KMS-11 (cell line): ENCODE measurements around the gene DDN.

Source experiments
- H2AFZ ChIP-seq: fragments of 200-600 bp; sonication (generic); 2 replicates; pipeline ENCODE4 v1.6.1; 2016; ENCODE audit warnings: antibody characterized with exemption, mixed run types, low read depth
- H3K27ac ChIP-seq: fragments of 200-600 bp; sonication (generic); 2 replicates; pipeline ENCODE4 v1.6.1; 2016; ENCODE audit warnings: mild to moderate bottlenecking, mixed run types
- H3K27me3 ChIP-seq: fragments of 200-600 bp; sonication (generic); 2 replicates; pipeline ENCODE4 v1.6.1; 2017; ENCODE audit warnings: mild to moderate bottlenecking, low read depth, mixed run types, moderate library complexity; ENCODE audit not compliant: insufficient read depth
- H3K36me3 ChIP-seq: fragments of 200-600 bp; sonication (generic); 2 replicates; pipeline ENCODE4 v1.6.1; 2017; ENCODE audit warnings: mild to moderate bottlenecking, mixed run types; ENCODE audit not compliant: insufficient read depth
- H3K4me1 ChIP-seq: fragments of 200-600 bp; sonication (generic); 2 replicates; pipeline ENCODE4 v1.6.1; 2016; ENCODE audit warnings: mild to moderate bottlenecking, low read depth, mixed run types; ENCODE audit not compliant: poor library complexity, severe bottlenecking
- H3K4me2 ChIP-seq: fragments of 200-600 bp; sonication (generic); 2 replicates; pipeline ENCODE4 v1.7.0; 2016; ENCODE audit warnings: mild to moderate bottlenecking, mixed run types
- H3K4me3 ChIP-seq: fragments of 200-600 bp; sonication (generic); IDR thresholded peaks from 2 replicates; pipeline ENCODE4 v1.6.1; 2017; ENCODE audit warnings: low read depth, low read length, mixed read lengths; ENCODE audit not compliant: insufficient read depth
- H3K79me2 ChIP-seq: fragments of 200-600 bp; sonication (generic); 2 replicates; pipeline ENCODE4 v1.6.1; 2016; ENCODE audit warnings: low read depth, mixed run types; ENCODE audit not compliant: insufficient read depth
- H3K9ac ChIP-seq: fragments of 200-600 bp; sonication (generic); 2 replicates; pipeline ENCODE4 v1.6.1; 2016; ENCODE audit warnings: mild to moderate bottlenecking, mixed run types
- H4K20me1 ChIP-seq: fragments of 200-600 bp; sonication (generic); 2 replicates; pipeline ENCODE4 v1.6.1; 2016; ENCODE audit warnings: mild to moderate bottlenecking, mixed run types; ENCODE audit not compliant: insufficient read depth
- TF ChIP-seq, protein P1 (sequence below): fragments of 200-600 bp; sonication (generic); conservative IDR thresholded peaks from 2 replicates; pipeline ENCODE4 v1.6.1; 2017; ENCODE audit warnings: low read depth, mild to moderate bottlenecking, antibody characterized with exemption, low read length, moderate library complexity, mixed read lengths

The DDN gene

DNA sequence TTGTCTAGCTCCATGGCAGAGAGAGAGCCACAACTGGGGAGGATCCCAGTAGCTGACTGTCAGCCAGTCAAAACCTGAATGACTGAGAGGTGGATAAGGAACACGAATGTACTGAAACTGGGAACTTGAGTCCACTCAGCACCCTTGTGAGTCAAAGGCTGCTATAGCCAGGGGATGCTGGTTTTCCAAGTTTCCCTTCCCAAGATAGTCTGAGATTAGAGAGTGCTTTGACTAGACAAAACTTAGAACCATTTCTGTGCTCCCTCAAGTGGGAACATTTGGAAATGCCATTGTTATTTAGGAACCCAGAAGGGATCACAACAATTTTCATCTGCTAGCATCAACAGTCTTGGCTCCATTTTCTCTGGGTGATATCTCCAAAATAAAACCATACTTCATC, 15.4 kb upstream of the DDN start:
- Histone ChIP-seq H3K4me1 (peaks cover 20% of the 10 kb centered on the region), H3K9ac (no peak overlapping the region), H4K20me1 (no peaks in the 10 kb centered on the region), H3K36me3 (no peaks in the 10 kb centered on the region), H2AFZ (no peak overlapping the region), H3K27ac (no peak overlapping the region), H3K4me2 (no peak overlapping the region), H3K79me2 (peaks cover 11% of the 10 kb centered on the region), H3K27me3 (no peaks in the 10 kb centered on the region), H3K4me3 (no peak overlapping the region)
- TF ChIP-seq, protein P1, sequence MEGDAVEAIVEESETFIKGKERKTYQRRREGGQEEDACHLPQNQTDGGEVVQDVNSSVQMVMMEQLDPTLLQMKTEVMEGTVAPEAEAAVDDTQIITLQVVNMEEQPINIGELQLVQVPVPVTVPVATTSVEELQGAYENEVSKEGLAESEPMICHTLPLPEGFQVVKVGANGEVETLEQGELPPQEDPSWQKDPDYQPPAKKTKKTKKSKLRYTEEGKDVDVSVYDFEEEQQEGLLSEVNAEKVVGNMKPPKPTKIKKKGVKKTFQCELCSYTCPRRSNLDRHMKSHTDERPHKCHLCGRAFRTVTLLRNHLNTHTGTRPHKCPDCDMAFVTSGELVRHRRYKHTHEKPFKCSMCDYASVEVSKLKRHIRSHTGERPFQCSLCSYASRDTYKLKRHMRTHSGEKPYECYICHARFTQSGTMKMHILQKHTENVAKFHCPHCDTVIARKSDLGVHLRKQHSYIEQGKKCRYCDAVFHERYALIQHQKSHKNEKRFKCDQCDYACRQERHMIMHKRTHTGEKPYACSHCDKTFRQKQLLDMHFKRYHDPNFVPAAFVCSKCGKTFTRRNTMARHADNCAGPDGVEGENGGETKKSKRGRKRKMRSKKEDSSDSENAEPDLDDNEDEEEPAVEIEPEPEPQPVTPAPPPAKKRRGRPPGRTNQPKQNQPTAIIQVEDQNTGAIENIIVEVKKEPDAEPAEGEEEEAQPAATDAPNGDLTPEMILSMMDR: no peak

DNA sequence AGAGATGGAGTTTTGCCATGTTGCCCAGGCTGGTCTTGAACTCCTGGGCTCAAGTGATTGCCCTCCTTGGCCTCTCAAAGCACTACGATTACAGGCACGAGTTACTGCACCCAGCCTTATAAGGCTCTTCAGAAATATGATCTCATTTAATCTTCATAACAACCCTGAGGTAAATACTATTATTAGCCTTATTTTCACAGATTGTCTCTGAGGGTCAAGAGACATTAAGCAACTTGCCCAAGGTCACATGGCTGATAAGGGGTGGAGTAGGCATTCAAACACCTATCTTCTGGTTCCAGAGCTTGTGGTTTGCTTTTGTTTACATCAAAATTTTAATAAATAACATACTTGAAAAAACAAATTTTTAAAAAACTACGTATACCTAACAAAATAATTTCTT, 14.3 kb upstream of the DDN start:
- TF ChIP-seq, protein P1: no peak
- Histone ChIP-seq H3K79me2 (peaks cover 11% of the 10 kb centered on the region), H3K4me2 (no peak overlapping the region)

DNA sequence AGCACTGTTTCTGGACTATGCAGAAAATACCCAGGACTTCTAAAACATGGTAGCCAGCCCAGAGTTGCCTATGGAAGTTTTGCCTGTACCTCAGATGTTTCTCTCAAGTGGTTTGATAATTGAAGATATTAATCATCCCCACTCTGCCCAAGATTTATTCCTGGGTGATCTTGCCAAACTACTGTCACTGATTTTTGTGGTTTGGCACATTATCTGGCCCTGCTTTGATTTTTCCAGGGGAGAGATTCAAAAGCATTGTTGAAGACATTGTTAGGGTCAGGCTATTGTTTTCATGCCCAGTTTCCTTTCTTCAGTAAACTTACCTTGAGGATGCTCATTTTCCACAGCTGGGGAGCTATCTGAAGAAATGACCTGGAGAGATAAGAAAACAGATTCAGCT, 13.6 kb upstream of the DDN start:
- H2AFZ ChIP-seq: no peak overlapping the region
- H3K79me2 ChIP-seq: peaks cover 11% of the 10 kb centered on the region
- H3K4me2 ChIP-seq: no peak overlapping the region
- H4K20me1 ChIP-seq: no peaks in the 10 kb centered on the region
- no peaks in the 10 kb centered on the region for H3K36me3 ChIP-seq
- H3K27me3 ChIP-seq: no peaks in the 10 kb centered on the region
- no peak overlapping the region for H3K9ac ChIP-seq
- no peak overlapping the region for H3K27ac ChIP-seq
- H3K4me1 ChIP-seq: peaks cover 14% of the 10 kb centered on the region
- TF ChIP-seq, protein P1: no peak
- no peak overlapping the region for H3K4me3 ChIP-seq

More for the DNA sequence above, 14.3 kb upstream of the DDN start:
- no peak overlapping the region for H3K27ac ChIP-seq
- no peaks in the 10 kb centered on the region for H4K20me1 ChIP-seq
- H3K36me3 ChIP-seq: no peaks in the 10 kb centered on the region
- H3K4me1 ChIP-seq: peaks cover 15% of the 10 kb centered on the region
- H3K27me3 ChIP-seq: no peaks in the 10 kb centered on the region
- H3K9ac ChIP-seq: no peak overlapping the region
- H2AFZ ChIP-seq: no peak overlapping the region
- H3K4me3 ChIP-seq: no peak overlapping the region

DNA sequence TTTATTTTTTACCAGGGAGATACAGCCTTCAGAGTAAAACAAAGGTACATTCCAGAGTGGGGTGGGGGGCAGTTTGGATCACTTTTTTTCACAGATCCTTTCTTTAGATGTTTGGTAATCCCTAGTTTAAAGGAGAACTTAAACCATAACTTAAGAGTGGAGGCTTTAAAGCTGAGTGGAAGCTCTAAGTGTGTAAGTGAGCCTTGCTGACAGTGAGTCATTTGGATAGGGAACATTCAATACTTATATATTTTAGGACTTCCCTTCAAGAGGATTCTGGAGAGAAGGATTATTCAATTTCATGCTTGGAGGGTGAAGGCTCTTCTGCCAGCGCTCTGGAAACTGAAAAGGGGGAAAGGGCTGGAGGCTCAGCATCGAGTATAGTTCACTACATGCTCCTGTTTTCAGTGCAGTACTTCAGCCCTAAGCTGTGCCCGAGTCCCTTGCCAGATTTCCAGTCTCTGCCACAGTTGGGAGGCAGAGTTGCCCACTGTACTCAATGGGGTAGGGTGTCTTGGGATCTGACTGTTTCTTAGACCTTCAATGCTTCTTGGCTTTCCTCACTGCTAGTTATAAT, 11.0 kb upstream of the DDN start:
- Histone ChIP-seq H3K4me3 (no peak overlapping the region), H2AFZ (no peak overlapping the region), H3K9ac (no peak overlapping the region), H3K79me2 (no peaks in the 10 kb centered on the region), H3K4me2 (no peak overlapping the region), H3K36me3 (no peaks in the 10 kb centered on the region), H3K4me1 (no peaks in the 10 kb centered on the region), H3K27me3 (no peaks in the 10 kb centered on the region), H3K27ac (no peak overlapping the region), H4K20me1 (no peaks in the 10 kb centered on the region)
- TF ChIP-seq, protein P1: no peak
